Middle frontal gyrus (tissue), 1 donor: ENCODE measurements around the gene KIAA1328.

ENCODE experiments used
- DNase-seq: peaks from one replicate; pipeline ENCODE4 v3.0.0-alpha.2; 2015; ENCODE audit warnings: low spot score; ENCODE audit errors: extremely low spot score

Gene KIAA1328

GRCh38 chr18:37207343-37207742, 378.4 kb downstream of the KIAA1328 start:
- DNase-seq, result no peak

- DNase-seq, result no peak
Measured at GRCh38 chr18:37210781-37211180, 381.9 kb downstream of the KIAA1328 start.

GRCh38 chr18:37218022-37218590, 389.2 kb downstream of the KIAA1328 start:
- DNase-seq, result no peak

GRCh38 chr18:37219257-37219656, 390.3 kb downstream of the KIAA1328 start:
- no peak for DNase-seq

- no peak for DNase-seq
Measured at GRCh38 chr18:37222354-37222998, 393.5 kb downstream of the KIAA1328 start.

GRCh38 chr18:37222999-37223378, 394.1 kb downstream of the KIAA1328 start:
- no peak for DNase-seq

- no peak for DNase-seq
Measured at GRCh38 chr18:37225279-37225678, 396.4 kb downstream of the KIAA1328 start.

- no peak for DNase-seq
Measured at GRCh38 chr18:37230768-37231167, 401.8 kb downstream of the KIAA1328 start.

GRCh38 chr18:37231251-37231650, 402.3 kb downstream of the KIAA1328 start:
- no peak for DNase-seq

GRCh38 chr18:37235583-37235982, 406.7 kb downstream of the KIAA1328 start:
- no peak for DNase-seq

- DNase-seq, result no peak
Measured at GRCh38 chr18:37238282-37239108, 409.6 kb downstream of the KIAA1328 start.

GRCh38 chr18:37242091-37242490, 413.2 kb downstream of the KIAA1328 start:
- DNase-seq, result no peak

GRCh38 chr18:37242826-37243560, 414.1 kb downstream of the KIAA1328 start:
- no peak for DNase-seq

GRCh38 chr18:37243741-37244140, 414.8 kb downstream of the KIAA1328 start:
- no peak for DNase-seq

- no peak for DNase-seq
Measured at GRCh38 chr18:37244618-37245017, 415.7 kb downstream of the KIAA1328 start.

- no peak for DNase-seq
Measured at GRCh38 chr18:37246779-37247340, 417.9 kb downstream of the KIAA1328 start.

GRCh38 chr18:37247497-37248161, 418.7 kb downstream of the KIAA1328 start:
- DNase-seq, result no peak

GRCh38 chr18:37248281-37248680, 419.4 kb downstream of the KIAA1328 start:
- no peak for DNase-seq

GRCh38 chr18:37249171-37249886, 420.4 kb downstream of the KIAA1328 start:
- no peak for DNase-seq

GRCh38 chr18:37249895-37250618, 421.1 kb downstream of the KIAA1328 start:
- DNase-seq, result no peak
